ENCODE data around the gene BATF2.
"Not testable (repeated sequence)": the region's sequence is repeated elsewhere in the genome, so short reads cannot be mapped to it uniquely, and the experiment has no call there.

The BATF2 gene

DNA sequence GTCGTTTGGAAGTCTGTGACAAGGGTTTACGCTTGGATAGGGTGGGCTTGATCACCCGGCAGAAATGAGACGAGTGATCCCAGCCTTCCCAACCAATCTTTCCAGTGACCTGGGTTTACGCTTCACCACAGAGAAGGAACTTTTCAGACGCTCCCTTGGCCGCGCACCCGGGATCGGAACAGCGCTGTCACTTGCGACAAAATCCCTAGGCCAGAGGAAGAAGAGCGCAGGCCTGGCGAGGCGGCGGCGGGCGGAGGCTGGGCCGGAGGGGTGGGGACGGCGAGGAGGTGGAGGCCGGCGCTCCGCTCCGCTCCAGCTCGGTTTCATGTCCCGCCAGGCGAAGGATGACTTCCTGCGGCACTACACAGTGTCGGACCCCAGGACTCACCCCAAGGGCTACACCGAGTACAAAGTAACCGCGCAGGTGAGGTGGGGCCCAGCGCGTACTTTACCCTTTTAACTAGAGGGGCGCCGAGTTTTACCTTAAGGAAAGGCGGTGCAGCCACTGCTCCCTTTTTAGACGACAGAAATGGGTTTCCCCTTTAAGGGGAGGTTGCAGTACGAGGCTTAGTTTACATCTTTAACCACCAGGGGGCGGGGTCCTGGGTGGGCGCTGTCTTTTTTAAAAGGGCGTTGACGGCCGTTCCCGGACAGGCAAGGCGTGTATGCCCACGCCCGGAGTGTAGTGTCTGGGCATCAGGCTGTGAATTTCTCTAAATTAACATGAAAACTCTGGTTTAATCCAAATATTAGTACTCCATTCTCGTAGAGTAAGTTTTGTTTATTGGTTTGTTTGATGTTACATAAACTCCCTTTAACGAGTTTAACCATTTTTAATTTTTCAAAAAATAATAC is 30.7 kb upstream of the BATF2 start, which contains the start of gene SNX15:
Gene SNX15 (plus strand): TSS at position 227 of the 855 bp plus-strand sequence. CDS start 99 bp downstream, at position 326.
- TF ChIP-seq POLR2AphosphoS5 (IDR thresholded peaks at IDR 0.05; ENCODE audit: low read depth, low read length) (no peak), TAF1 (IDR thresholded peaks at IDR 0.05; ENCODE audit: borderline replicate concordance, low read depth, low read length) (no peak), POLR2A (IDR thresholded peaks at IDR 0.05; ENCODE audit: low read depth, low read length) (no peak)
- FAIRE-seq (peak; percentile 96), DNase-seq (ENCODE audit: insufficient read length) (peak; percentile 91)

GRCh38 chr11:65026810-65027209 is 30.0 kb upstream of the BATF2 start:
- DNase-seq (ENCODE audit: insufficient read length): no peak
- TF ChIP-seq POLR2A (IDR thresholded peaks at IDR 0.05; ENCODE audit: low read depth, low read length) (no peak), POLR2AphosphoS5 (IDR thresholded peaks at IDR 0.05; ENCODE audit: low read depth, low read length) (no peak), TAF1 (IDR thresholded peaks at IDR 0.05; ENCODE audit: borderline replicate concordance, low read depth, low read length) (no peak)
- FAIRE-seq: no peak

GRCh38 chr11:65023502-65023901 is 26.7 kb upstream of the BATF2 start:
- not testable (repeated sequence) for DNase-seq (ENCODE audit: insufficient read length); FAIRE-seq

- no peak for DNase-seq (ENCODE audit: insufficient read length)
- no peak for FAIRE-seq
- no peak for TF ChIP-seq POLR2A (IDR thresholded peaks at IDR 0.05; ENCODE audit: low read depth, low read length)
- no peak for TF ChIP-seq TAF1 (IDR thresholded peaks at IDR 0.05; ENCODE audit: borderline replicate concordance, low read depth, low read length)
- no peak for TF ChIP-seq POLR2AphosphoS5 (IDR thresholded peaks at IDR 0.05; ENCODE audit: low read depth, low read length)
These were observed 24.7 kb upstream of the BATF2 start for GRCh38 chr11:65021509-65021908.

- no peak for FAIRE-seq
- no peak for TF ChIP-seq TAF1 (IDR thresholded peaks at IDR 0.05; ENCODE audit: borderline replicate concordance, low read depth, low read length)
- no peak for TF ChIP-seq POLR2A (IDR thresholded peaks at IDR 0.05; ENCODE audit: low read depth, low read length)
- no peak for TF ChIP-seq POLR2AphosphoS5 (IDR thresholded peaks at IDR 0.05; ENCODE audit: low read depth, low read length)
- no peak for DNase-seq (ENCODE audit: insufficient read length)
These were observed 24.2 kb upstream of the BATF2 start for GRCh38 chr11:65021003-65021402.

DNA sequence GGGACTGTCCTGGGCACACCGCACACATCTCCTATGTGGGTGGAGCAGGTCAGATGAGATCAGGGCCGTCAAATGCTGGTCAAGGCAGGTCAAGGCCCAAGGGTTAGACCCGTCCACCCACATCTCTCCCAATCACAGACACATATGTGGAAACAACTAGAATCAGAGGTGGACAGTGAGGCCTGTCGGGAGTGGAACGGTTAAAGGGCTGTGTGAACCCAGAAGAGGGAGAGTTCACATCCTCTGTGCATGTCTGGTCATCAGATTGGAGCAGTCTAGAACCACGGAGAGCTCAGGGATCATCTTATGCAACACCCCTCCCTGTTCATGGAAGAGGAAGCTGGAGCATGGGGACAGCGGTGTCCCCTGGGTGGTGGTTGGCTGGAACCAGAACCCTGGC is 23.1 kb upstream of the BATF2 start:
- FAIRE-seq (no peak), DNase-seq (ENCODE audit: insufficient read length) (no peak)
- TF ChIP-seq TAF1 (IDR thresholded peaks at IDR 0.05; ENCODE audit: borderline replicate concordance, low read depth, low read length) (no peak), POLR2AphosphoS5 (IDR thresholded peaks at IDR 0.05; ENCODE audit: low read depth, low read length) (no peak), POLR2A (IDR thresholded peaks at IDR 0.05; ENCODE audit: low read depth, low read length) (no peak)

- TF ChIP-seq POLR2A (IDR thresholded peaks at IDR 0.05; ENCODE audit: low read depth, low read length): no peak
- no peak for TF ChIP-seq POLR2AphosphoS5 (IDR thresholded peaks at IDR 0.05; ENCODE audit: low read depth, low read length)
- no peak for TF ChIP-seq TAF1 (IDR thresholded peaks at IDR 0.05; ENCODE audit: borderline replicate concordance, low read depth, low read length)
- FAIRE-seq: no peak
- no peak for DNase-seq (ENCODE audit: insufficient read length)
These were observed 21.2 kb upstream of the BATF2 start for GRCh38 chr11:65017937-65018336.

DNA sequence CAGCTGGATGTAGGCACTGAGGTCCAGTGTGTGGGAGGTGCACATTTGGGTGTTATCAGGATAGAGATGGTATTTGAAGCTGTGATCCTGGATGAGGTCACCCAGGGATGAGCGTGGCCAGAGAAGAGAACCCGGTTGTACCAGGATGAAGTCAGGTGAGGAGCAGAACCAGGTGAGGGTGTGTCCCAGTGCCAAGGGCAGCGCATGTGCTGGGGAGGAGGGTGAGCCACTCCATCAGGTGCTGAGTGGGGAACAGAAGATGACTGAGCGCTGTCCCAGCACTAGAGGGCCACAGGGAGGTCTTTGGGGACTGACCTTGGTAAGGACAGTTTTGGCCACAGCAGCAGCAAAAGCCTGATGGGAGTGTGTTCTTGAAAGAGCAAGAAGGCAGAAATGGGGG is 19.9 kb upstream of the BATF2 start:
- DNase-seq (ENCODE audit: insufficient read length) (no peak), FAIRE-seq (no peak)
- TF ChIP-seq POLR2AphosphoS5 (IDR thresholded peaks at IDR 0.05; ENCODE audit: low read depth, low read length) (no peak), POLR2A (IDR thresholded peaks at IDR 0.05; ENCODE audit: low read depth, low read length) (no peak), TAF1 (IDR thresholded peaks at IDR 0.05; ENCODE audit: borderline replicate concordance, low read depth, low read length) (no peak)

GRCh38 chr11:65014726-65015227 is 18.0 kb upstream of the BATF2 start:
- no peak for TF ChIP-seq POLR2A (IDR thresholded peaks at IDR 0.05; ENCODE audit: low read depth, low read length)
- TF ChIP-seq TAF1 (IDR thresholded peaks at IDR 0.05; ENCODE audit: borderline replicate concordance, low read depth, low read length): no peak
- TF ChIP-seq POLR2AphosphoS5 (IDR thresholded peaks at IDR 0.05; ENCODE audit: low read depth, low read length): no peak
- DNase-seq (ENCODE audit: insufficient read length) (no peak), FAIRE-seq (no peak)

GRCh38 chr11:65013888-65014725 is 17.3 kb upstream of the BATF2 start, which contains the start of gene ARL2:
Gene ARL2 (plus strand): TSS chr11:65014160. CDS start chr11:65014208, 48 bp downstream.
- DNase-seq (ENCODE audit: insufficient read length) (peak; percentile 98), FAIRE-seq (peak; percentile 95)
- TF ChIP-seq POLR2A (IDR thresholded peaks at IDR 0.05; ENCODE audit: low read depth, low read length) (peak; percentile 72; the same call in 1 of the 2 replicates), TAF1 (IDR thresholded peaks at IDR 0.05; ENCODE audit: borderline replicate concordance, low read depth, low read length) (peak; percentile 30; the same call in 1 of the 2 replicates), POLR2AphosphoS5 (IDR thresholded peaks at IDR 0.05; ENCODE audit: low read depth, low read length) (no peak; the same call in 1 of the 2 replicates)

DNA sequence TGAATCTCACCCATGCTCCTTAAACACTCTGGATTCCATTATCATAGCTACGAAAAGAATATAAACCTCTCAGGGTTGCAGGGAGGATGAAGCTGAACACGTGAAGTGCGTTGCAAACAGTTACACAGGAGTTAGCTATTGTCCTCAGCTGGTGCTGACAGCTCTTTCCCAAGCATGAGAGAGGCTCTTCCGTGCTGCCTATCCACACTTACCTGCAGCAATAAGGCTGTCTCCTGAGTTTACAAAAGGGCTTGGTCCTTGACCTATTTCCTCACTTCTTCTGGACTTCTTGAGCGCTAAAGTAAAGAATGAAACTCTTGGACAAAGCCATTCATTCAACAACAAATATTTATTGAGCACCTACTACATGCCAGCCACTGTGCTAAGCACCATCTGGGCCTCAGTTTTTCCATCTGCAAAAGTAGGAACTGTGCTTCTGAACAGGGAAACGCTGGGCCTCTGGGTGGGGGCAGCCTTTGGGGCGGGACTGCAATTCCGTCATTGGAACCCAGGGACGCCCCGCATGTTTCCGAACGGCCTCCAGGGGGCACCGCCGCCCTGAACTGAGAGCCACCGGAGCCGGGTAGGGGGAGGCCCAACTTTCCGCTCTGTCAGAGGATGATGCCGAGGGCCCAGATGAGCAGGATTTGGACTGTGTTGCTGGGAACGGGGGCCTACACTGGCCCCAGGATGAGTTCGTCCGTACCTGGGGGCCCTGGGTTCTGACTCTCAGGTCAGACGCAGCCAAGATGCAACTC is 16.5 kb upstream of the BATF2 start:
- FAIRE-seq: no peak
- DNase-seq (ENCODE audit: insufficient read length): peak; percentile 95
- TF ChIP-seq POLR2A (IDR thresholded peaks at IDR 0.05; ENCODE audit: low read depth, low read length) (no peak; the same call in 1 of the 2 replicates), TAF1 (IDR thresholded peaks at IDR 0.05; ENCODE audit: borderline replicate concordance, low read depth, low read length) (no peak), POLR2AphosphoS5 (IDR thresholded peaks at IDR 0.05; ENCODE audit: low read depth, low read length) (no peak)

Measured in GM12892 (cell line).